ENCODE results near the gene DUSP3. TPM values are rescaled to one million over a fixed set of nuclear protein-coding genes. Genes with fewer than 3 reads are reported as not detected.

Gene DUSP3
- total RNA-seq, 4 donors from 2014 or later = 37.1 to 120 (median 87.1) TPM

DNA sequence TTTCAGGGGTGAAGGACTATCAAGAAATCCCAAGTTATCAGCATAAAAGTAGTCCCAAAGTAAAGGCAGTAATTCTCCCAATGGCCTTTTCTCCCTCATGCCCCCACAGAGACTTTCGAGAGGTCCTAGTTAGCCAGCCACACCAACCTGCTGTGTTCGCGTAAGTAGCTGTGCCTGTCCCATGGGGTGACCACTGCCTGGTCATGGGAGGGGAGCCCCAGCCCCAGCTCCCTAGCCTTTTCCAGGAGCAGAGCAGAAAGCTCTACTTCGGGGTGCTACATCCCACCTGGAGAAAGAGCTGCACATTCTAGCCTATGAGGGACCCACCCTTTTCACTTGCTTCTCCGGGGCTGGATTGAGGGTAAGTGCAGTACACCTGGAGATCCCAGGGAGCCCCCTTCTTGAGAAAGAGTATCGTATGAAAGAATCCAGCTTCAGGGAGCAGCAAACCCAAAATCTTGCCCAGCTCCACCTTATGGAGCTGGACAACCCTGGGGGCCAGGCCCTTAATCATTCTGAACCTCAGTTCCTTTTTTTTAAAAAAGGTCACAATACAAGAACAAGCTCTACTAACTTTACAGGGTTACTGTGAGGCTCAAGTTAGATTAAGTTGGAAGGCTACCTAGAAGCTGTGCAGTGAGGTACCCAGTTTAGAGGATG is 11.6 kb downstream of the DUSP3 start:
- H3K4me3 ChIP-seq = no peak overlapping the region
- H3K9me3 ChIP-seq = no peaks in the 10 kb centered on the region
- TF ChIP-seq, protein P1, sequence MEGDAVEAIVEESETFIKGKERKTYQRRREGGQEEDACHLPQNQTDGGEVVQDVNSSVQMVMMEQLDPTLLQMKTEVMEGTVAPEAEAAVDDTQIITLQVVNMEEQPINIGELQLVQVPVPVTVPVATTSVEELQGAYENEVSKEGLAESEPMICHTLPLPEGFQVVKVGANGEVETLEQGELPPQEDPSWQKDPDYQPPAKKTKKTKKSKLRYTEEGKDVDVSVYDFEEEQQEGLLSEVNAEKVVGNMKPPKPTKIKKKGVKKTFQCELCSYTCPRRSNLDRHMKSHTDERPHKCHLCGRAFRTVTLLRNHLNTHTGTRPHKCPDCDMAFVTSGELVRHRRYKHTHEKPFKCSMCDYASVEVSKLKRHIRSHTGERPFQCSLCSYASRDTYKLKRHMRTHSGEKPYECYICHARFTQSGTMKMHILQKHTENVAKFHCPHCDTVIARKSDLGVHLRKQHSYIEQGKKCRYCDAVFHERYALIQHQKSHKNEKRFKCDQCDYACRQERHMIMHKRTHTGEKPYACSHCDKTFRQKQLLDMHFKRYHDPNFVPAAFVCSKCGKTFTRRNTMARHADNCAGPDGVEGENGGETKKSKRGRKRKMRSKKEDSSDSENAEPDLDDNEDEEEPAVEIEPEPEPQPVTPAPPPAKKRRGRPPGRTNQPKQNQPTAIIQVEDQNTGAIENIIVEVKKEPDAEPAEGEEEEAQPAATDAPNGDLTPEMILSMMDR (IDR thresholded peaks at IDR 0.05) = no peak
- no peak for TF ChIP-seq POLR2A (IDR thresholded peaks at IDR 0.05)
- H3K27ac ChIP-seq = no peak overlapping the region
- H3K27me3 ChIP-seq = no peaks in the 10 kb centered on the region
- H3K36me3 ChIP-seq = peaks cover 0 to 41% (median 0%) of the 10 kb centered on the region in 3 donors
- DNase-seq = no peak
- no peaks in the 10 kb centered on the region for H3K4me1 ChIP-seq

DNA sequence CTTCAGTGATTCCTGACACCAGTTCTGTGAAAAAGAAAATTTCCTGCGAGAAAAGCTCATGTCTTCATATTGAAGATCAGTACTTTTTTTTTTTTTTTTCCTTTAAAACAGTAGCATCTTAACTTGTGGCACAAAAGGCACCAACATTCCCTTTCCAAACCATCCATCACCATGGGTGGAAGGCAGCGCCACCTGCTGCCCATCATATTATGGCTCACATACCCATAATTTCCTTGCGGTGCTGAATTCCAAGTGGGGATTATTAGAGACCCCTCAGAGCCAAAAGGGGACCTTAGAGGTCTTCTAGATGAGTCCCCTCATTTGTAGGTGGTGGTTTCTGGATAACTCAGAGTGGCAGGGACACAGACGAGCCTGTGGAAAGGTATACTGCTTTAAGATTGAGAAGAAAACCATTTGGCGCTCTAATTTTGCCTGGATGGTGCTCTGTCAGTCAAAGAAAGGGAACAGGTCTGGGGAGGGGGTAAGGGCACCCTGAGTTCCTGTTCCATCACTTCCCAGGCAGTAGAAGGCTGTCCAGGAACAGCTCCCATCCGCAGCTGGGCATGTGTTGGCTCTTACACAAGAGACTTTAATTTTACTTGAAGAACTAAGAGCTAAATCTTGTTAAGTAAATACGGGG is 12.2 kb downstream of the DUSP3 start:
- peak; percentile 68 to 85 (median 70) for DNase-seq
- Histone ChIP-seq H3K4me3 (no peak overlapping the region), H3K27ac (no peak overlapping the region), H3K27me3 (no peaks in the 10 kb centered on the region), H3K4me1 (no peaks in the 10 kb centered on the region), H3K9me3 (no peaks in the 10 kb centered on the region), H3K36me3 (peaks cover 0 to 36% (median 0%) of the 10 kb centered on the region in 3 donors)
- no peak for TF ChIP-seq POLR2A (IDR thresholded peaks at IDR 0.05)
- TF ChIP-seq, protein P1 (IDR thresholded peaks at IDR 0.05) = peak; percentile 48 to 81 (median 62)

DNA sequence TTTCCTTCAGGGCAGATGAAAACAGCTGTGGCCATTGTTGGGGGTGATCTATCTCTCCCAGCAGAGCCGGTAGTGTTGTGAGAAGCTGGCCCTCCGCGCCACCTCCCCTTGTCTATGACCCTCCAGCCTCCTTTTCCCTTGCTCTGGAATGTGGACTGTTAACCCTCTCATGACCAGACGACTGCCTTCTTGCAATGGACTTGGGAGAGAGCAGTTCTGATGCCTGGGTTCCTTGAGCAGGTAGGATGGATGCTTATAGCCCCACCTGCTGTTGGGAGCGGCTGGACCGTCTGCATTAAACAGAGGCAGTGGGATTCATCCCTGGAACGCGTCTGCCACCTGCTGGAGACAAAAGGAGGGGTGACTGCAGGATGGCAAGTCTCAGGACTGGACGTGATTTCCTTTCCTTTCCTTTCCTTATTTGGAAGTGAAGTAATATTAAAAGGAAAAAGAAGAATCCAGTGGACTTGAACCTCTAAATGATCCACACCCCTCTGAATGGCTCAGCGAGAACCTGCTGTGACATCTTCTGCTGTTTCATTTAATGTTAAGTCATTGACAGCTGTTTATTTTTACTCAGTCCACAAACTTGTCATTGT is 18.4 kb downstream of the DUSP3 start:
- H3K4me3 ChIP-seq = no peak overlapping the region
- no peak overlapping the region for H3K27ac ChIP-seq
- H3K9me3 ChIP-seq = no peaks in the 10 kb centered on the region
- no peaks in the 10 kb centered on the region for H3K36me3 ChIP-seq
- DNase-seq = peak; percentile 88 to 97 (median 95)
- TF ChIP-seq POLR2A (IDR thresholded peaks at IDR 0.05) = peak in 1 of 2 donors; percentile 10
- TF ChIP-seq, protein P1 (IDR thresholded peaks at IDR 0.05) = peak; percentile 88 to 100 (median 98)
- H3K27me3 ChIP-seq = peaks cover 0 to 5% of the 10 kb centered on the region in 2 donors
- H3K4me1 ChIP-seq = peaks cover 0 to 4% (median 2%) of the 10 kb centered on the region in 4 donors

DNA sequence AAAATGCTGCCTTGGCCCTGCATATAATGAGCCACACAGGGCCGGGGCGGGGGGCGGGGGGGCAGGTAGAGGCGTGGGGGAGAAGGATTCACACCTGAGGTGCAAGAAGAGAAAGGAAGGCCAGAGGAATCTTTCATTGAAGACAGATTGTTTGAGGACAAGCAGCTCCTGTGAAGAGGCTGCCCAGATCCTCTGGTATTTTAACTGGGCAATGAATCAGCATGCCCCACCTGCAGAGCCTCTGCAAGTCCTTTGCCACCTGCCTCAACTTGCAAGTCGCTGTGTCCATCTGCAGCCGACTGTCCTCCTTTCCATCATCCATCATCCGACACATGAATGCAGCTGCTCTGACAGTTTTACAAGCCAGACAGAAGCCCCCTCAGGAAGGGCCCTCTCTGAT is 18.9 kb downstream of the DUSP3 start:
- Histone ChIP-seq H3K36me3 (no peaks in the 10 kb centered on the region), H3K4me1 (peaks cover 0 to 9% (median 3%) of the 10 kb centered on the region in 4 donors), H3K9me3 (no peaks in the 10 kb centered on the region), H3K27ac (no peak overlapping the region), H3K4me3 (no peak overlapping the region), H3K27me3 (peaks cover 0 to 11% of the 10 kb centered on the region in 2 donors)
- DNase-seq = no peak
- TF ChIP-seq, protein P1 (IDR thresholded peaks at IDR 0.05) = no peak
- no peak for TF ChIP-seq POLR2A (IDR thresholded peaks at IDR 0.05)

DNA sequence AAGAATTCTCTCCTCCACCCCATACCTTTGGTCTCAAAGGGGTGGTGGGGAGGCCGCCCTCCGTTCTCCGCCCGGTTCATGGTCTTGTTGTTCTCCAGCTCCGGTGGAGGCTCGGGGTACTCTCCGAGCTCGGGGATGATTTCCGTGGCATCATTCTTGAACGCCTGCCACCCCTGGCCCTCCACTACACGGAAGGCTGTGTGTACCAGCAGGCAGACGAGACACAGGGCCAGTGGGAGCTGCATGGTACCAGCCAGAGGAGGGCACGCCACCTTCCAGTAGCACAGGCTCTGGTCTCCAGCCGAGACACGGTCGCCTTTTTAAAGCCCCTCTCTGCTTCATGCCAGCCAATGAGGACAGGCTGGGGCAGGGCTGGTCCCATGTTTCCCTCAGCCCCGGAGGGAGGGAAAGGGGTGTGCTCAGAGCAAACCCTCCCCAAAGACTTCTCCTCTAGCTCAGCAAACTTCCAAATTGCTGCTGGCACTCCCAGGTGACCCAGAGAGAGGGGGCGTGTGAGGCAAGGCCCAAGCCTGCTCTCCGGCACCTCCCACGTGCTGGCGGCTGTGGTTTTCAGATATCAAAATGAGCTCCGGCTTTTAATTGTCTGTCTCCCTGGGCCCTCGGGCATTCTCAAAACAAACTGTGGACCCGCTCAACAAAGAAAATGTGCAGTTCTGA is 20.1 kb downstream of the DUSP3 start, which contains the start of gene SOST:
TSS of gene SOST (minus strand) at position 295 of the 678 bp plus-strand sequence. CDS start at position 245, 50 bp downstream.
- no peaks in the 10 kb centered on the region for H3K36me3 ChIP-seq
- no peak for DNase-seq
- H3K4me3 ChIP-seq = no peak within 1 kb of the TSS
- H3K4me1 ChIP-seq = peaks cover 0 to 9% (median 3%) of the 10 kb centered on the region in 4 donors
- no peak within 1 kb of the TSS for H3K27ac ChIP-seq
- no peaks in the 10 kb centered on the region for H3K9me3 ChIP-seq
- peaks cover 0 to 12% of the 10 kb centered on the region in 2 donors for H3K27me3 ChIP-seq
- no peak for TF ChIP-seq POLR2A (IDR thresholded peaks at IDR 0.05)
- TF ChIP-seq, protein P1 (IDR thresholded peaks at IDR 0.05) = no peak

Measured in Peyer's patch (tissue), 4 donors.